Measurements from ENCODE around the gene SNPH. TPM values are rescaled to one million over a fixed set of nuclear protein-coding genes. Genes with fewer than 3 reads are reported as not detected.

SNPH gene
- total and polyA plus RNA-seq, 11 donors = 4.3 to 17.4 (median 11.1) TPM

DNA sequence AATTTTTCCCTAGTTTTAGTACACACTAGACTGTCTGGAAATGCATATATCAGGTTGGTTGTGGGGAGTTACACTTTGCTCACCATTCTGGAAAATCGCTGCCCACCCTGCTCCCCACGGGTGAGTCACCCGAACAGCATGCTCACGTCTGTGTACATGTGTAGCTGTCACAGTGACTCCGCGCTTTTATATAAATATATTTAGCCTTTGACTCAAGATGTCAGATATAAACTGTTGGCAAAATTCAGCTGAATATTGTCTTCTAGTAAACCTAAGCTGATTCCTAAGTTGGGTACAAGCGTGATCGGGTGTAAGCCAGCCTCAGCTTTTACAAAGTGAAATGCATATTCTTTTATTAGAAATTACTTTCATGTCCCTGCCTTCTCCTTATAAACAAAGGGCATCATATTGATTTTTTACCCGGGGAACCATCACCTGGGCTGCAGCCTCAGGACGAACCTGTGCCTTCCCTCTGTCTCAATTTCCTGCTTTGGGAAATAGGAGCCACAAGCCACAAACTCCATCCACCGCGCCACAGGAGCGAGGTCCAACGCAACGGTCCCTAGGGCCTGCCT lies 58.6 kb downstream of the SNPH start:
- no peaks in the 10 kb centered on the region for H3K36me3 ChIP-seq
- DNase-seq (peak in 1 of 5 donors; percentile 15), ATAC-seq (no peak)
- WGBS, 4 donors = 18 to 31% (median 24%) methylated on average over 15 of the region's 15 CpGs
- no peaks in the 10 kb centered on the region for H3K9me3 ChIP-seq
- peak overlapping the region; percentile 96 to 100 (median 99) for H3K27ac ChIP-seq
- peaks cover 19 to 83% (median 65%) of the 10 kb centered on the region in 12 donors for H3K4me1 ChIP-seq
- peak overlapping the region; percentile 60 to 96 (median 78) for H3K4me3 ChIP-seq
- intact Hi-C loops (cut with DNase I) = loop anchor here in 8 of 10 donors (1.0 to 5.0 kb wide), 4 partner anchors 48 to 68 kb away; partner anchors contain the start of gene FKBP1A (in 6 of the 8)
- TF ChIP-seq, protein P1, sequence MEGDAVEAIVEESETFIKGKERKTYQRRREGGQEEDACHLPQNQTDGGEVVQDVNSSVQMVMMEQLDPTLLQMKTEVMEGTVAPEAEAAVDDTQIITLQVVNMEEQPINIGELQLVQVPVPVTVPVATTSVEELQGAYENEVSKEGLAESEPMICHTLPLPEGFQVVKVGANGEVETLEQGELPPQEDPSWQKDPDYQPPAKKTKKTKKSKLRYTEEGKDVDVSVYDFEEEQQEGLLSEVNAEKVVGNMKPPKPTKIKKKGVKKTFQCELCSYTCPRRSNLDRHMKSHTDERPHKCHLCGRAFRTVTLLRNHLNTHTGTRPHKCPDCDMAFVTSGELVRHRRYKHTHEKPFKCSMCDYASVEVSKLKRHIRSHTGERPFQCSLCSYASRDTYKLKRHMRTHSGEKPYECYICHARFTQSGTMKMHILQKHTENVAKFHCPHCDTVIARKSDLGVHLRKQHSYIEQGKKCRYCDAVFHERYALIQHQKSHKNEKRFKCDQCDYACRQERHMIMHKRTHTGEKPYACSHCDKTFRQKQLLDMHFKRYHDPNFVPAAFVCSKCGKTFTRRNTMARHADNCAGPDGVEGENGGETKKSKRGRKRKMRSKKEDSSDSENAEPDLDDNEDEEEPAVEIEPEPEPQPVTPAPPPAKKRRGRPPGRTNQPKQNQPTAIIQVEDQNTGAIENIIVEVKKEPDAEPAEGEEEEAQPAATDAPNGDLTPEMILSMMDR (IDR thresholded peaks at IDR 0.05) = no peak
- TF ChIP-seq POLR2A (IDR thresholded peaks at IDR 0.05) = no peak
- no peaks in the 10 kb centered on the region for H3K27me3 ChIP-seq

DNA sequence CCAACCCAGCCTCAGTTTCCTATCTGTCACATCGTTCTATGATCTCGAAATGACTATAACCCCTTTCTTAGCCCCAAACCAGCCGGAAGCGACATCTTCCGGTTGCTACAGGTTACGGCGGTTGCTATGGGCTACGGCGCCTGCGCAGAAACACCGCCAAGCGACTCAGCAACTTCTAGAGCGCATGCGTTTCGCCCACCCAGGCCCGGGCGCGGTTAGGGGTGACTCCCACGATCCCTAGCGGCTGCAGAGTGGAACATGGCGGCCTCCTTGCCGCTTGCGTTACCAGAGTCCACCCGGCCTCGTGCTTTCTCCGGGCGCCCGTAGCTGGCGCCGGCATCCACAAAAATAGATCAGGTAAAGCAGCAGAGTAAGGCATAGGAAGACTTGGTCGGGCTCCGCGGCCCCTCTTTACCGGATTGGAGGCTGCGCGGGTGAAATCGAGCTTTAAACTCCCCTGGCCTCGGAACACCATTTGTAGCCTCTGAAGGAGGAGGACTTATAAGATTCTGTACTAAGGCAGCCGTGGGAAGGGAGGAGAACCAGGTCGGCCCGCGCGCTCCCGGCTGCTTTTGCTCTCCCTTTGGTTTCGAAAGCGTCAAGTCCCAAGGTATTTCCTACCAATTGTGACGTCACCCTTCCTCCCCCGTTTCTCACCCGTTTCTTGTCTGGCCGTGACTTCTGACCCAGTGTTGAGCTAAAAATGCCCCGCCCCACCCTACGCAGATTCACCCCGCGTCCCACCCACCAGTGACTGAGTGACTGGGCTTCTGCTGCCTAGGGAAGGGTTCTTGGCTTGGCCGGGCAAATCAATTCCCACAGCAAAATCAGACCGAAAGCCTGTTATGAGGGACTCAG lies 59.3 kb downstream of the SNPH start:
- intact Hi-C loops (cut with DNase I) = loop anchor here in 8 of 10 donors (1.0 to 5.0 kb wide), 4 partner anchors 47 to 67 kb away; partner anchors contain the start of gene FKBP1A (in 7 of the 8)
- DNase-seq (peak; percentile 98 to 99 (median 98)), ATAC-seq (peak; percentile 90 to 93 (median 91))
- peak; percentile 78 to 79 for TF ChIP-seq POLR2A (IDR thresholded peaks at IDR 0.05)
- TF ChIP-seq, protein P1 (IDR thresholded peaks at IDR 0.05) = peak in 9 of 12 donors; percentile 10 to 50 (median 29)
- Histone ChIP-seq H3K9me3 (no peaks in the 10 kb centered on the region), H3K27me3 (no peaks in the 10 kb centered on the region), H3K4me3 (peak overlapping the region; percentile 60 to 96 (median 78)), H3K4me1 (peaks cover 22 to 90% (median 72%) of the 10 kb centered on the region in 12 donors), H3K36me3 (no peaks in the 10 kb centered on the region), H3K27ac (peak overlapping the region; percentile 96 to 100 (median 99))
- 0% methylated on average over 47 to 56 of the region's 56 CpGs for WGBS, 4 donors

DNA sequence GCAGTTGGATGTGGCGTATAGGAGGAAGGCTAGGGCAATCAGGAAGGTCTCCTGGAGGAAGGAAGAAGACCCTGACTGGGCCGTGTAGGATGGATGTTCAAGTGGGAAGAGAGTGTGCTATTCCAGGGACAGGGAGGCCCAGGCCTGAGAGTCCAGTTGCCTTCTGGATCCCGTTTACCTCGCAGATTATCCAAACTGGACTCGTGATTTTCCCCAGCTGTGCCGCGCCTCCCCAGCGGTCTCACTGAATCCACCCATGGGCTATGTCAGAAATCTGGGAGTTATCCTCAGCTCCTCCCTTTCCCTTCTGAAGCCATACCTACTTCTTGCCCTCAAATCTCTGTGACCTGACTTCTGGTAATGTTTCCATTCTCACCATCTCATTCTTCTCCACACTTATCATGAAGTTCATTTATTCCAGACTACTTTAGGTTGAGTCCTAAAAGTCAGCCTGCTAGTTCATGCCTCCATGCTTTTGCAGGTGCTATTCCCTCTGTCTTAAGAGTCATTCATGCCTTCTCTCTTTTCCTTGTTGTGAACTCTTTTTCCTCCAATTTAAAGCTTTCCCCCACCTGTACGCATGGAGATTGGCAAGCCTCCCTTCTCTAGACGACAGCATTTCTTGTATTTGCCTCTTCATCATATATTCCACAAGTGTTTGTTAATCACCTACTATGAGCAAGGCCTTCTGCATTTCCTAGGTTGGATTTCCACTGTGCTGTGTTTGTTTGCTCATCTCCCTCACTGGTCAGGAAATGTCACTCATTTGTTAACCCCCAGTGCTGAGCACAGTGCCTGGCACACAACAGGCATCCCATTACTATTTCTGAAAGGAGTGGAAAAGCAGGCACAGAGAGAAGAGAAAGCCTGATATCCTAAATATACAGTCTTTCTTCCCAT lies 60.2 kb downstream of the SNPH start:
- 23 to 36% (median 24%) methylated on average over 10 of the region's 10 CpGs for WGBS, 4 donors
- intact Hi-C loops (cut with DNase I) = loop anchor here in 4 of 10 donors (2.0 to 5.0 kb wide), 3 partner anchors 46 to 67 kb away; partner anchors contain the start of gene FKBP1A (in 3 of the 4)
- H3K27me3 ChIP-seq = no peaks in the 10 kb centered on the region
- peak in 3 of 4 donors; percentile 0 to 6 (median 1) for ATAC-seq
- peak in 2 of 5 donors; percentile 4 to 30 for DNase-seq
- peaks cover 24 to 92% (median 76%) of the 10 kb centered on the region in 12 donors for H3K4me1 ChIP-seq
- H3K36me3 ChIP-seq = peaks cover 0 to 3% (median 0%) of the 10 kb centered on the region in 9 donors
- peak overlapping the region; percentile 60 to 96 (median 78) for H3K4me3 ChIP-seq
- TF ChIP-seq POLR2A (IDR thresholded peaks at IDR 0.05) = no peak
- TF ChIP-seq, protein P1 (IDR thresholded peaks at IDR 0.05) = no peak
- peak overlapping the region; percentile 96 to 100 (median 99) for H3K27ac ChIP-seq
- H3K9me3 ChIP-seq = no peaks in the 10 kb centered on the region
